ENCODE measurements around the gene LPIN2. TPM values are rescaled to one million over a fixed set of nuclear protein-coding genes. Genes with fewer than 3 reads are reported as not detected.

Gene LPIN2
- total and polyA plus RNA-seq, 3 donors from 2014 or later = 56.0 to 141 (median 109) TPM

- no peaks in the 10 kb centered on the region for H3K36me3 ChIP-seq (ENCODE audit: low read depth, missing control alignments)
- H3K4me3 ChIP-seq = no peak overlapping the region
- H3K4me1 ChIP-seq = peaks cover 14% of the 10 kb centered on the region
- peak overlapping the region in 1 of 2 donors; percentile 65 for H3K27ac ChIP-seq
- WGBS, 2 donors = 72 to 89% methylated on average over 6 of the region's 6 CpGs
- no peaks in the 10 kb centered on the region for H3K9me3 ChIP-seq
- intact Hi-C loops (cut with DNase I; ENCODE audit: low total_unique reads) = no loop called here
- no peaks in the 10 kb centered on the region for H3K27me3 ChIP-seq
- TF ChIP-seq, protein P1, sequence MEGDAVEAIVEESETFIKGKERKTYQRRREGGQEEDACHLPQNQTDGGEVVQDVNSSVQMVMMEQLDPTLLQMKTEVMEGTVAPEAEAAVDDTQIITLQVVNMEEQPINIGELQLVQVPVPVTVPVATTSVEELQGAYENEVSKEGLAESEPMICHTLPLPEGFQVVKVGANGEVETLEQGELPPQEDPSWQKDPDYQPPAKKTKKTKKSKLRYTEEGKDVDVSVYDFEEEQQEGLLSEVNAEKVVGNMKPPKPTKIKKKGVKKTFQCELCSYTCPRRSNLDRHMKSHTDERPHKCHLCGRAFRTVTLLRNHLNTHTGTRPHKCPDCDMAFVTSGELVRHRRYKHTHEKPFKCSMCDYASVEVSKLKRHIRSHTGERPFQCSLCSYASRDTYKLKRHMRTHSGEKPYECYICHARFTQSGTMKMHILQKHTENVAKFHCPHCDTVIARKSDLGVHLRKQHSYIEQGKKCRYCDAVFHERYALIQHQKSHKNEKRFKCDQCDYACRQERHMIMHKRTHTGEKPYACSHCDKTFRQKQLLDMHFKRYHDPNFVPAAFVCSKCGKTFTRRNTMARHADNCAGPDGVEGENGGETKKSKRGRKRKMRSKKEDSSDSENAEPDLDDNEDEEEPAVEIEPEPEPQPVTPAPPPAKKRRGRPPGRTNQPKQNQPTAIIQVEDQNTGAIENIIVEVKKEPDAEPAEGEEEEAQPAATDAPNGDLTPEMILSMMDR (IDR thresholded peaks at IDR 0.05) = no peak
- no peak for TF ChIP-seq POLR2A (IDR thresholded peaks at IDR 0.05)
- DNase-seq = no peak
Measured at GRCh38 chr18:3058328-3059191, 45.6 kb upstream of the LPIN2 start.

DNA sequence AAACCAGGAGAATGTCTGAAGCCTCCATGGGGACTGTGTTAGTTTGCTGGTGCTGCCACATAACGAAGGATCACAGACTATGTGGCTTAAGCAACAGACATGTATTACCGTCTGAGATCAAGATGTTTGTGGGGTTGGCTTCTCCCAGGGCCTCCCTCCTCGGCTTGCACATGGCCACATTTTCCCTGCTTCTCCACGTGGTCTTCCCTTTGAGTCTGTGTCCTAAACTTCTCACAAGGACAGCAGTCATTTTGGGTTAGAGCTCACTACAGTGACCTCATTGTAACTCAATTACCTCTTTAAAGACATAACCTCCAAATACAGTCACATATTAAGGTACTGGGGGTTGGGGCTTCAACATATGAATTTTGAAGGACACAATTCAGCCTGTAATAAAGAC lies 44.6 kb upstream of the LPIN2 start:
- intact Hi-C loops (cut with DNase I; ENCODE audit: low total_unique reads) = no loop called here
- WGBS, 2 donors = 80 to 95% methylated on average over 4 of the region's 4 CpGs

GRCh38 chr18:3056311-3056710 lies 43.4 kb upstream of the LPIN2 start:
- Histone ChIP-seq H3K27me3 (no peaks in the 10 kb centered on the region), H3K27ac (no peak overlapping the region), H3K36me3 (ENCODE audit: low read depth, missing control alignments) (no peaks in the 10 kb centered on the region), H3K9me3 (no peaks in the 10 kb centered on the region), H3K4me1 (peaks cover 6% of the 10 kb centered on the region), H3K4me3 (no peak overlapping the region)
- intact Hi-C loops (cut with DNase I; ENCODE audit: low total_unique reads) = no loop called here
- WGBS, 2 donors = 67 to 81% methylated on average over 9 of the region's 9 CpGs
- TF ChIP-seq, protein P1 (IDR thresholded peaks at IDR 0.05) = no peak
- no peak for TF ChIP-seq POLR2A (IDR thresholded peaks at IDR 0.05)
- no peak for DNase-seq

More for the DNA sequence above, 44.6 kb upstream of the LPIN2 start:
- no peaks in the 10 kb centered on the region for H3K27me3 ChIP-seq
- TF ChIP-seq POLR2A (IDR thresholded peaks at IDR 0.05) = no peak
- TF ChIP-seq, protein P1 (IDR thresholded peaks at IDR 0.05) = no peak
- no peak for DNase-seq
- no peaks in the 10 kb centered on the region for H3K9me3 ChIP-seq
- peaks cover 14% of the 10 kb centered on the region for H3K4me1 ChIP-seq
- no peak overlapping the region for H3K4me3 ChIP-seq
- H3K27ac ChIP-seq = no peak overlapping the region
- no peaks in the 10 kb centered on the region for H3K36me3 ChIP-seq (ENCODE audit: low read depth, missing control alignments)

- WGBS, 2 donors = 54 to 61% methylated on average over 4 of the region's 4 CpGs
- Histone ChIP-seq H3K36me3 (ENCODE audit: low read depth, missing control alignments) (no peaks in the 10 kb centered on the region), H3K4me1 (peaks cover 6% of the 10 kb centered on the region), H3K27ac (no peak overlapping the region), H3K27me3 (no peaks in the 10 kb centered on the region), H3K4me3 (no peak overlapping the region), H3K9me3 (no peaks in the 10 kb centered on the region)
- DNase-seq = no peak
- TF ChIP-seq, protein P1 (IDR thresholded peaks at IDR 0.05) = no peak
- no peak for TF ChIP-seq POLR2A (IDR thresholded peaks at IDR 0.05)
- intact Hi-C loops (cut with DNase I; ENCODE audit: low total_unique reads) = no loop called here
Measured at GRCh38 chr18:3055816-3056215, 42.9 kb upstream of the LPIN2 start.

Measured in testis (tissue), 3 donors.